NCI-H524 (cell line): Measurements from ENCODE around the gene TNS3.
A peak's percentile ranks its signal among the peaks of the same experiment; 100 is the strongest.

Source experiments
- DNase-seq, 2 experiments: peaks; one replicate each; lab custom pipeline; 2025; lab: John Stamatoyannopoulos, UW

Gene TNS3

DNA sequence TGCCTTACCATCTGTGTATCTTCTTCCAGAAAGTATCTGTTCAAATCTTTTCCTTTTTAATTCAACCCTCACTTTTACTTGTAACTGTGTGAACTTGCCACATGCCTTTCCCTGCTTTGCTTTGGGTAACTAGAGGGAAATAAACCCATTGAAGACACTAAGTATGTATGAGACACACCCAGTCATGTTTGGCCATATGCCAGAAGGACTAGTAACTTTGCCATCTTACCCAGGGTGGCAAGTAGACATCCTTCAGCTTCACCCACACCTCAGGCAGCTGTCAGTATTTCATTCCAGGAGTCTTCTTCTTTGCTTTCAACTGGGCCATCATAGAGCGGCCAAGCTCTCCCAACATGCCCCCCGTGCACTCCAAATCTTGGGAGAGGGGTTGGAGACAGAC is 323.1 kb downstream of the TNS3 start:
- no peak for DNase-seq

DNA sequence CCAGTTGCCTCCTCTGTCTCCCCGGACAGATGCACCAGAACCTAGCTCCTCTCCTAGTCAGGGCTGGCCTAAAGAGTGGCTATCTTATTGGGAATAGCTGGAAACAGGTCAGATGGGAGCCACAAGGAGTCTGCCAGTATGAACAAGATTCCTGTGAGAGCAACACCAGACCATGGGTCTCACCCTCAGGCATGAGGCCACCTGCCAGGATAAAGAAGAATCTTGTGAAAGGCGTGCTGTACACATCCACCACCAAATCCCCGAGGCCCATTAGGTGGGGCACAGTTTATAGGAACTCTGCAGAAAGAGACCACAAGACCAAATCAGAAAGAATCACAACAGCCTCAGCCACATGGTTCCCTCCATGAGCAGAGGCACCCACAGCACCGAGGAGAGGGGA is 325.9 kb downstream of the TNS3 start:
- DNase-seq, result no peak

DNA sequence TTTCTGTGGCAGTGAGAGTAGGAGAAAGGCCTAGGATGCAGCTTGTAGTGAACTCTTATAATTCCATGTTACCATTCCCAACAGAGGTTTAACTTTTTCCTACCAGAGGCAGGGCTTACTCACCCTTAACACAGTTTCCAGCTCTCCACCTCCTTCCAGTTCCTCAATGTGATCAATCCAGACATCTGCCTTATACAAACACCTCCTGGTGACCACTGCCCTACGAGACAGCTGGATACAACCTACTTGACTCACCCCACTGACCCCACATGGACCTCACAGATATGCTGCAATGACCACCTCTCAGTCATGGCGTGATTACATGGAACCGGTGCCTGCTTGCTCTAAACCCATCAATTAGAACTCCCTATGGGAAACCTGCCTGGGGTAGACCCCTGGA is 326.5 kb downstream of the TNS3 start:
- DNase-seq, result no peak

DNA sequence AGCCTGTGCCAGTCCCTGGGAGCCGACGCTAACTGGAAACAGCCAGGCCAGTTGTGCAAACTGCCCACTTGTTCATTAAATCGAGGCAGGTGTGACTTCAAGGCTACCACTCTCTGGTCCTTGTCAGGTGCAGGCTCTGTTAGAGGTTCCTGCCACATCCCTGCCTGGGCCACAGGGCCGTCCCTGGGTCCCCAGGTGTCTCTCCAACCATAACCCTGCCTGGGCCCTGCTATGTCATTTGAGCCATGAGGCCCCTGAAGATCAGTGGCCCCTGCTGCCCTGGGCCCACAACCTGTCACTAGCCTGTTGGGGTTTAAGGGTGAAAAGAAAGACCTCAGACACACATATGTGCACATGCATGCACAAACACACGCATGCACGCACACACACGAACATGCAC is 326.9 kb downstream of the TNS3 start:
- no peak for DNase-seq

DNA sequence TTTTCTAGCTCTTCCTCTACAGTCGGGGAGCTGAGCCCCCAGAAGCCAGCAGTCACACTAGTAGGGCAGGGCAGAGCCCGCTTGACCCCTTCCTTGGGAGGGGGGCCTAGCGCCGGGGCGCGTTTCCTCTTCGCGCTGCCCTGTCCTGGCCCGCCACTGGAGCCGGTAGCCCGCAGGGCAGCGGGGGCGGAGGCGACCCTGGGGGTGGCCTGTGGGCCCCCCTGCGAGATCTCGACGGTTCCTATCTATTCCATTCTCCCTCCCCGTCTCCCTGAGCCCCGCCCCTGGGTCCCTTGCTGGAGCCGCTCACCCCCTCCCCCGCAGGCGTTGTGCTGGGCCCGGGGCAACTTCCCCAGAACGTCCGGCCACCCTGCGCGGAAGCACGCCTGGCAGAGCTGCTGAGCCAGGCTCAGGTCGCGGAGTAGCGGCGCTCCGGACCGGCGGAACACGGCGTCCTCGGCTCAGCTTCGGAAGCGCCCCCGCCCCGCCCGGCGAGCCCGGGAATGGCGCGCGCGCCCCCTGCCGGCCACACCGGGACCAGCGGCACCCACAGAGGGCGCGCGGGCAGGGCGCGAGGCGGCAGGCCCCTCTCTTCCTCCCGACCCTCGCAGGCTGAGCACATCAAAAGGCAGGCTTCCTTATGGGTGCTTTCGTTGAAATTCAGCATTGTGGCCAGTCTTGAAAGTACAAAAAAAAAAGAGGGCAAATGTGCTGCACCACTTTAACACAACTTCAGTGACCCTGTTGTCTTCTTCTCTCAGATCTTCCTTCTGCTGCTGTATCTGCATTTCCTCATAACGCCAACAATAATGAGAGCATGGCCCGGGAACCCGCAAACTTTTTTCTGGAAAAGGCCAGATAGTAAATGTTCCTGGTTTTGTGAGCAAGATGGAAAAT is 327.6 kb downstream of the TNS3 start:
- DNase-seq, result peak; percentile 24 to 71

DNA sequence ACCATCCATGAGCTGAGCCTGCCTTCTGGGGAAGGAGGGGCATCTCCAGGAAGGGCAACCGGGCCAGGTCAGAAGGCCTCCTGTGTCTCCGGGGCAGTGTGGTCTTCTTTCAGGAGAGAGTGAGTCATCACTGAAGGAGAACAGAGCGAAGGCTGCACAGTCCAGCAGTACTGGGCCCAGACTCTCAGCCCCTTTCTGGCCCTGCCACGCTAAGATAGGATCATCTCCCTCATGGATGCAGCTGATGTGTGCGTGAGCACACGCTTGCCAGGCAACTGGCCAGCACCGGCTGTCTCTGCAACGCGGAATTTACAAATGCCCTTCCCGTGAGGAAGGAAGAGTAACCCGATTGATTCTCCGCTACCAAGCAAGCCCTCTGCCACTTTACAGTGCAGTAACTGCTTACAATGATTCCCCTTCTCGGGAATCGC is 328.2 kb downstream of the TNS3 start:
- peak in 1 of 2 experiments; percentile 51 for DNase-seq

DNA sequence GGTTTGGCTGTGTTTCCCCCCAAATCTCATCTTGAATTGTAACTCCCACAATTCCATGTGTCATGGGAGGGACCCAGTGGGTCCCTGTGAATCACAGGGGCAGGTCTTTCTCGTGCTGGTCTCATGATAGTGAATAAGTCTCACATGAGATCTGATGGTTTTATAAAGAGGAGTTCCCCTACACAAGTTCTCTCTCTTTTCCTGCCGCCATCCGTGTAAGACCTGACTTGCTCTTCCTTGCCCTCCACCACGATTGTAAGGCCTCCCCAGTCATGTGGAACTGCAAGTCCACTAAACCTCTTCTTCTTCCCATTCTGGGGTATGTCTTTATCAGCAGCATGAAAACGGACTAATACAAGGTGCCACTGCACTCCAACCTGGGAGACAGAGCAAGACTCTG is 329.2 kb downstream of the TNS3 start:
- no peak for DNase-seq

DNA sequence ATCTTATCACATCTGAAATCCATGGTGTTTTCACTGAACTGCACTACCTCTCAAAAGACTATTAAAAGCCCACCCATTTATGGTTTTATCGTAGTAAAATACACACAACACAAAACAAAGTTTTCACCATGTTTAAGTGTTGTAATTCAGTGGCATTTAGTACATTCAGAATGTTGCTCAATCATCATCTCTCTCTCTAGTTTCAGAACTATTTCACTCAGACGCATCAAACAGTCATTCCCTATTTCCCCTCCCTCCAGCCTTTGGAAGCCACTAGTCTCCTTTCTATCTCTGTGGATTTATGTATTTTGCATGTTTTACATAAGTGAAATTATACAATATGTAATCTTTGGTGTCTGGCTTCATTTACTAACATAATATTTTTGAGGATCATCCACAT is 332.6 kb downstream of the TNS3 start:
- DNase-seq, result no peak

DNA sequence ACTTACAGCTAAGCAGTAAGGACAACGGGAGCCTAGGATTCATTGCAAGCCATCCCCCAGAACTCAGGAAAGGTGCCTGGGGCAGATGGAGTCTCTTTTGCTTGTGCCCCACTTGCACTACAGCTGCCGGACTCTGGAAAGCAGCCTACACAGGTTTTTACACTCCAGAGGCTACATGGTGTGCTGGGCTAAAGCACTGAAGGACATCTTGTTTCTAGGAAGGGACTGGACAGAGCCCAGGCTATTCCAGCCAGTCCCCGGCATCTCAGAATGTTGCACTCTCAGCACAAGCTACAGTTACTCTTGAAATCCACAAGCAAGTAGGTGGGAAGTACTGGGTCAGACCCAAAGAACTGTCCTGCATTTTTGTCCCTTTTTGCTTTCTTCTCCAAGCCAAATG is 333.1 kb downstream of the TNS3 start:
- DNase-seq, result no peak

DNA sequence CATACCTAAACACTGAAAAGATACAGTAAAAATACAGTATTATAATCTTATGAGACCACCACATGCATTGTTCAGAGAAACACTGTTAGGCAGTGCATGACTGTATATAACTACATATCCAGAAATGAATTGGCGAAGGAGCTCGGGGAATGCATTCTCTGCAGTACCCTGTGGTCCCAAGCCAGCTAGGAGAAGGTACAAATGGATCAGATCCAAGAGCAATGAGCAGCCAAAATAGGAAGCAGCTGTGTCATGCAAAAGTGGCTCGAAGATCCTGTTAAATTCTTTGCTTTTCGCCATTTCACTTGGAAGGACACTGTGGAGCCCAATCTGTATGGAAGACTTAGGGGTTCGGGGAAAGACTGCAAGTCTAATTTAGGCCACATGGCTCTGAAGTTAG is 334.8 kb downstream of the TNS3 start:
- DNase-seq, result no peak

DNA sequence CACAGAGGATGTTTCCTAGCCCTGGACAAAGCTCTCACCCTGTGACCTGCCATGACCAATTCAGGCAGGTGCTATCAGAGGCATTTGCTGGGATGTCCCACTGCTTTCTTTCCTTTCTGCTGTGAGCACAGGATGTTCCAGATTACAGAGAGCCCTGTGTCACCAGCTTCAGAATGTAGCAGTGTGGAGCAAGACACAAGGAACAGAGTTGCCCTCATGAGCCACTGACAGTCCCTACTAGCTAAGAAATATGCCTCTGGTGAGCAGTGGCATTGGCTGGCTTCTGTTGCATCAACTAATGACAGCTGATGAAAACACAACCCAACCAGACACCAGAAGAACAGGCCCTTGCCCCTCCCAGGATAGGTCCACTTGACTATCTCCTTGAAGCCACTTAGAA is 337.2 kb downstream of the TNS3 start:
- no peak for DNase-seq

DNA sequence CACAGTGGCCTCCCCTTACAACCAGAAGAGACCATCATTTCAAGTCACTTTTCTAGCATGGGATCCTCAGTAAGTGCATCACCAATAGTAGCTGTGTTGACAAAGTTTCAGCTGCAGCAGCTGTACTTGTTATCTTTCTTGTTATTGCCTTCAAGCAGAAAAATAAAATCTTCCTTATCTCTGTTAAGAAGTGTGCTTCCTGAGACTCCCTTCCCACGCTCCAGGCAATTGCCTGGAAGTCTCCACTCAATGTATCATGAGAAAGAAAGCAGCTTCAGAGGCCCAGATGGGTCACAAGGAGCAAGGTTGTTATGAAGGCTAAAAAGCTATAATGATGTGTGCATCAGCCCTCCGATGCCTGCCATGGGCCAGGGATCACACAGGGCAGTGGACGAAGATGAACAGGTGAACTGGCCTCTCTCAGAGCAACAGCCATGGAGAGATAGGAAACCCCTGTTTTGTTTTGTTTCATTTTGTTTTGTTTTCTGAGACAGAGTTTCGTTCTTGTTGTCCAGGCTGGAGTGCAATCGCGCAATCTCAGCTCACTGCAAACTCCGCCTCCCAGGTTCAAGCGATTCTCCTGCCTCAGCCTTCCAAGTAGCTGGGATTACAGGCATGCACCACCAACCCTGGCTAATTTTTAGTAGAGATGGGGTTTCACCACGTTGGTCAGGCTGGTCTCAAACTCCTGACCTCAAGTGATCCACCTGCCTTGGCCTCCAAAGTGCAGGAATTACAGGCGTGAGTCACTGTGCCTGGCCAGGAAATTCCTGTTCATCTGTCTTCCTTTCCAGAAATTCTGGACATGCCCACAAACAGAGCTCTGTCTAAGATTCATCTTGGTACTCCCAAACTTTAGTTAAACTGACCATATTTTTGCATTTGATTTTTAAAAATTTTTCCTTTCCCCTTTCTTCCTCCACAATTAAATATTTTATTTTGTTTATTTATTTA is 340.5 kb downstream of the TNS3 start:
- no peak for DNase-seq

DNA sequence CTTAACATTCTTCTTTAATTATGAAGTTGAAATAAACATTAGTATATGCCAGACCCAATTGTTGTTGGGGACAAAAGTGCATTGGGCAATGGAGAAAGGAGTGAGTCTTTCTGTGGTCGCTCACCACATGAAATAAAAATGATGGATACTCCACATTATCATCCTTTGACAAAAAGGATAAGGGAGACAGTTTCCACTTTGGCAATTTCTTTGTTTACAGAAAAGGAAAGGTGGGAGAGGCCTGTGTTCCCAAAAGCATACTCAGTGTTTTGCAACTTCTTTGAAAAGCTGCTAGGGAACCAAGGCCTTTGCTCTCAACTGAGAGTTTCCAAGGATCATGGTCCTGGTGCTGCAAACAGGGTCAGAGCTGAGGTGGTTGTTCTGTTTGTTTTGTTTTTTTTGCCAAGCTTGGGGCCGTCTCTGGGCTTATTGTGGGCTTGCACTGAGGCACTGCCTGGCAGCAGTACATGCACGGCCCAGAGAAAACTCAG is 341.9 kb downstream of the TNS3 start:
- DNase-seq, result no peak

DNA sequence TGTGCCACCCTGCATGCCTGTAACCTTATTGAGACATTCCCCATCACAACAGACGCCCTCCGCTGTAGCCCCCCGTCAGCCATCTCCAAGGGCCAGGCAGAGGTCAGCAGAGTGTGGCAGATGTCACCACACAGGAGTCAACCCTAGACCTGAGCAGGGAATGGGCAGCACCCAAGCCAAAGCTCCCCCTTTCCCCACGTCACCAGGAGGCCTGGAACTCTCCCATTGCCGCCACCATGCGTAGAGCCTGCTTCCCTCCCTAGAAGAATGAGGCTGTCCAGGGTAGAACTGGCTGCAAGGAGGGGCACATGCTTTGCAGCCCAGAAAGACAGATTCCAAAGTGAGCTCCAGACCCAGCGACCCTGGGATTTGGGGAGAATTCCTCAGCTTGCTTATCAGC is 342.9 kb downstream of the TNS3 start:
- DNase-seq, result no peak

DNA sequence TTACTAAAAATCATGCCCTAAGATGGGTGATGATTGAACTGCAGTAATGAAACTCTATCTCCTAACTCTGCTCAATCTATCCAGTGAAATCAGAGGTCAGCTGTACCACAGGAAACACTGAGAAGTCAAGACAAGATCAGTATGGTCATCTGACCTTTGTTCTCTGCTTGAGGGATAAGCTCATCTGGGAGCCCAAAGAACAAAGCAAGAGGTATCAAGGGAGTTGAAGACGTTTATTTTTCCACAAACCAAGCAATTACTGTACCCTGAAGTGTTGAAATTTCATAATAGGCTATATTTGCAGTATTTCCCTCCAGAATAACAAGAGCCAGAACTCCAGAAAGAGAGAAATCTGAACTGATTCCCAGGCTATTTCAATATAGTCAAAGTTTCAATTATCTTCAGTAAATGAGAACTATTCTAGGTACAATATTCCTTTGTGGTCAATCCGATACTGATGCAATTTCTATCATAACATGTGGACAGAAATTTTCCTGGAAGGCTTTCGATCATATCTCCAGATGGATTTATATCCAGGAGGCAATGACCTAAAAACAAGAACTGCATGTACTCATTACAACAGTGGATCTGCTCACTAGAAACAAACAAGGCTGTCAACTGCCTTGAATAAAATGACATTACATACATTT is 345.3 kb downstream of the TNS3 start:
- no peak for DNase-seq

DNA sequence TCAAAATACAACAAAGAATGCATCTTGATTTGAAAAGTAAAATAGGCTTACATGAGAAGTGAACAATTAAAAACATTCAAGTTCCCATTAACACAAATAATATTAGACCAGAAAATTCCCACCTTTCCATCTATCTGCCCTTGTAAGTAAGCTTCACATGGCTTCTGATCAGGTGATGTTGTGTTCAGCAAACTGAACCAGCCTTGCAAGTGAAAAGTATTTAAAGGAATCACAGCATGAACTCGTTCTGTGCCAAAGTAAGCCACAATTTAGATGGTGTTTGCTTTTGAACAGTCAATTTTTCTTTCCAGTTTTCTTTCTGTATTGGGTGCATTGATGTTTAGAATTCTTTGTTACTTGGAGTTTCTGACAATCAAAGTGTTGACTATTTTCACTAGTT is 347.9 kb downstream of the TNS3 start:
- DNase-seq, result no peak

DNA sequence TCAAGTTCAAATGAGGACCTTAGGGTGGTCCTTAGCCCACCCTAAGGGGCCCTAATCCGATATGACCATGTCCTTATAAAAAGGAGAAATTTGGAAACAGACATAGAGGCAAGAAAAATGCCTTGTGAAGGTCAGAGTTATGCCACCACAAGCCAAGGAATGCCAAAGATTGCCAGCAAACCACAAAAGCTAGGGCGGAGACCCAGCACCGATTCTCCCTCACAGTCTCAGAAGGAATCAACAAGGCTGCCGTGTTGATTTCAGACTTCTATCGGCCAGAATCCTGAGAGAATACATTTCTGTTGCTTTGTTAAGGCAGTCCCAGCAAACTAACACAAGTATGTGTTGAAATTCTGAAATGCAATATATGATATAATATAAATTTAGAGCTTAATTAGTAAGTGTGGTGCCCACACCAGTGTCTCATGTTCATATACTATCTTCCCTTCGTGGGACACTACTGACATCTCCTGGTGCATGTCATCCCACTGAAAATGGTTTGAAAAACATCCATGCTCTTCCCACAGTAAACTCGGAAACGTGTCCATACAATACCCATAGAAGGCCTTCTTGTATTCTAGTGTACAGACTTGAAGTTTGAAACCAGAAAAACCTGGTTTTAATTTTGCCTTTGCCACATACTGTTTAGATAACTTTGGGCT is 349.0 kb downstream of the TNS3 start:
- DNase-seq, result peak in 1 of 2 experiments; percentile 47

DNA sequence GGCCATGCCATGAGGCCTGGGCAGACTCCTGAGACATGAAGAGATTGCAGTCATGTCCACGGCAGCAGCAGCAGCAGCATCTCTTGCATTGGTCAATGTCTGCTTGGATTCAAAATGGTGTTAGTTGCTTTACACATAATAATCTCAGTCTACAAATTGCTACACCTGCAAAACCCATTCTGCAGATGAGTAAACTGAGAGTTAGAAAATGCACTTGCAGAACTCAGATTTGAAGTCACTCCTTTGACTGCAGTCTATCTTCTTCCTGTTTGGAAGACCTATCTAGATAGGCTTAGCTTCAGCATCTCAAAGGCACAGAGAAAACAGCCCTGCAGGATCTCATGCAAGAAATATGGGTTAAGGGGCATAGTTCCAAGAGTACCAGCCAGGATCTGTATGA is 350.3 kb downstream of the TNS3 start:
- no peak for DNase-seq

DNA sequence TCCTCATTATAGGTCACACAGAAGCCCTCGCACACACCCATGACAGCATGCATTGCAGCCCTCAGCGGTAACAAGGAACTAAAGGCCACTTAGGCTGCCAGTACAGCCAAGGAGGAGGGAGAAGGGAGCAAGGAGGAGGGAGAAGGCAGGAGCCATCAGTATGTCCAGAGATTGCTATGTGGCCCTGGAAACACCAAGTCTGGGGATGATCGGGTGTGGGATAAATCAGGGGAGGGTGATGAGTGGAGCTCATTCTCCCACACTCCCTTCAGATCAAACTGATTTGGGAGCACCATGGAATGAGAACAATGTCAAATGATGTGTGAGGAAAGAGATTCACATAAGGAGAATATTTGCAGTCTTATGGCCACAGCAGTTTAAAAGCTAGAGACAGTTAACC is 350.9 kb downstream of the TNS3 start:
- DNase-seq, result no peak

DNA sequence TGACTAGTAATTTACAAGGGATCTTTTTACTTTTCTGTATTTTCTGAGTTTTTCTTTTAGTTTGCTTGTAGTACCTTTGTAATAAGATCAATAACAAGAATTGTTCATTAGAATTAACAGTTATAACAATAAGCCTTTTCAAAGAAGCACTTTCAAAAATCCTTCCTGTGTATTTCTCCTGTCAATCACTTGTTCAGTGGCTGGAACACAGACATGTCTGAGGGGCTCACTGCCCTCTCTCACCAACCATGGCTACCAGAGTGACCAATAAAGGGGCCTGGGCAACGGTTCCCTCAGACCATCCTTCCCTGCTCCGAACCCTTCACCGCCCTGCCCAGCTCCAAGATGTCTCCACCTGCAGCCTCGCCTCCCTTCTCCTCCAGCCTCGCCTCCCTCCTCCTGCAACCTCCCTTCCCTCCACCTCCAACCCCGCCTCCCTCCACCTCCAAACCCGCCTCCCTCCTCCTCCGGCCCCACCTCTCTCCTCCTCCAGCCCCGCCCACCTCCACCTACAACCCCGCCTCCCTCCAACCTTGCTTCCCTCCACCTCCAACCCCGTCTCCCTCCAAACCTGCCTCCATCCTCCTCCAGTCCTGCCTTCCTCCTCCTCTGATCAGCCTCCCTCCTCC is 353.4 kb downstream of the TNS3 start:
- DNase-seq, result no peak

DNA sequence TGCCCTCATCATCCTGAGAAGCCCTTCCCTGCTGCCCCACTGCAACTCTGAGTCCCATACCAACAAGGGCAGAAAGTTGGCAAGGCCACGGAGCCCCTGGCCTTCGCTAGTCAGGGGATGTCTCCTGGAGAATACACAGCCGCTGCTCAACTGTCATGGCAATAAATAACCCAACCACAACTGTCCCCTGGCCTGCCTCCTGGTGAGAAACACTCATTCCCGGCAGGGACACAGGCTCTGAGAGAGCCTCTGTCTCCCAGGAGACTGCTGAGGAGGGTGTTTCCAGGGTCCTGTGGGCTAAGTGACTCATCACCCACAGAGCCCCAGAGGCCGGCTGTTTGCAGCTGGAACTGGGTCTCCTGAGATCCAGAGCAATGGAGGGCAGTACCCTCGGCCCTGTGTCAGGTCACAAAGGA is 354.1 kb downstream of the TNS3 start:
- no peak for DNase-seq
